NCI-H1417 treated with DMSO at 0.1 percent for 48 hours (cell line): Measurements from ENCODE around the gene NSF.
"Not testable (repeated sequence)": the region's sequence is repeated elsewhere in the genome, so short reads cannot be mapped to it uniquely, and the experiment has no call there.

ENCODE experiments used
- DNase-seq: peaks from one replicate; lab custom pipeline; 2025; lab: John Stamatoyannopoulos, UW

Gene NSF

GRCh38 chr17:46590157-46591146, at the start of gene NSF:
NSF (plus strand) TSS chr17:46590669; CDS start chr17:46590776, 107 bp downstream.
- not testable (repeated sequence) for DNase-seq

GRCh38 chr17:46548607-46549006, 41.9 kb upstream of the NSF start:
- not testable (repeated sequence) for DNase-seq

GRCh38 chr17:46559155-46559554, 31.3 kb upstream of the NSF start:
- not testable (repeated sequence) for DNase-seq

GRCh38 chr17:46560048-46560447, 30.4 kb upstream of the NSF start:
- DNase-seq = not testable (repeated sequence)

GRCh38 chr17:46566284-46566683, 24.2 kb upstream of the NSF start:
- DNase-seq = not testable (repeated sequence)

GRCh38 chr17:46566980-46567379, 23.5 kb upstream of the NSF start:
- DNase-seq = not testable (repeated sequence)

GRCh38 chr17:46571796-46572195, 18.7 kb upstream of the NSF start:
- not testable (repeated sequence) for DNase-seq

GRCh38 chr17:46579083-46580075, 11.1 kb upstream of the NSF start, which contains the start of gene ARL17A:
ARL17A (minus strand) TSS chr17:46579691; CDS start chr17:46576322, 3,369 bp downstream.
- not testable (repeated sequence) for DNase-seq

- not testable (repeated sequence) for DNase-seq
Observed at GRCh38 chr17:46580082-46580481, 10.4 kb upstream of the NSF start.

GRCh38 chr17:46585444-46585843, 5.0 kb upstream of the NSF start:
- not testable (repeated sequence) for DNase-seq

GRCh38 chr17:46591332-46591731, 863 bp downstream of the NSF start:
- not testable (repeated sequence) for DNase-seq

- DNase-seq = not testable (repeated sequence)
Observed at GRCh38 chr17:46598344-46598931, 8.0 kb downstream of the NSF start.

GRCh38 chr17:46600767-46601166, 10.3 kb downstream of the NSF start:
- not testable (repeated sequence) for DNase-seq

- not testable (repeated sequence) for DNase-seq
Observed at GRCh38 chr17:46603125-46603524, 12.7 kb downstream of the NSF start.

- not testable (repeated sequence) for DNase-seq
Observed at GRCh38 chr17:46611304-46611703, 20.8 kb downstream of the NSF start.

GRCh38 chr17:46613876-46614275, 23.4 kb downstream of the NSF start:
- not testable (repeated sequence) for DNase-seq

- not testable (repeated sequence) for DNase-seq
Observed at GRCh38 chr17:46617121-46617520, 26.7 kb downstream of the NSF start.

GRCh38 chr17:46618975-46619374, 28.5 kb downstream of the NSF start:
- DNase-seq = not testable (repeated sequence)

- not testable (repeated sequence) for DNase-seq
Observed at GRCh38 chr17:46623790-46624189, 33.3 kb downstream of the NSF start.

GRCh38 chr17:46624726-46625125, 34.3 kb downstream of the NSF start:
- DNase-seq = not testable (repeated sequence)

GRCh38 chr17:46627452-46627851, 37.0 kb downstream of the NSF start:
- not testable (repeated sequence) for DNase-seq
